Measurements from ENCODE around the gene ORC4.

Gene ORC4

GRCh38 chr2:147904051-147904450 is 116.5 kb downstream of the ORC4 start:
- H3K27me3 ChIP-seq (ENCODE audit: control insufficient read depth, insufficient read depth, low read length), result no peaks in the 10 kb centered on the region
- peaks cover 8% of the 10 kb centered on the region; the same call in 1 of the 2 replicates for H3K36me3 ChIP-seq (ENCODE audit: control insufficient read depth, insufficient read depth, low read length)
- no peaks in the 10 kb centered on the region for H3K9me3 ChIP-seq (ENCODE audit: control insufficient read depth, insufficient read depth, low read length)
- no peak overlapping the region for H3K27ac ChIP-seq (ENCODE audit: low read depth, low read length)
- no peak overlapping the region for H3K9ac ChIP-seq (ENCODE audit: low read depth, low read length)
- no peak overlapping the region for H3K4me3 ChIP-seq (ENCODE audit: low read depth, low read length)
- H3K4me1 ChIP-seq (ENCODE audit: control insufficient read depth, insufficient read depth, low read length), result no peaks in the 10 kb centered on the region

GRCh38 chr2:147888680-147889079 is 131.9 kb downstream of the ORC4 start:
- H3K27me3 ChIP-seq (ENCODE audit: control insufficient read depth, insufficient read depth, low read length), result no peaks in the 10 kb centered on the region
- H3K4me1 ChIP-seq (ENCODE audit: control insufficient read depth, insufficient read depth, low read length), result peaks cover 12% of the 10 kb centered on the region
- no peaks in the 10 kb centered on the region for H3K36me3 ChIP-seq (ENCODE audit: control insufficient read depth, insufficient read depth, low read length)
- H3K27ac ChIP-seq (ENCODE audit: low read depth, low read length), result no peak overlapping the region
- H3K4me3 ChIP-seq (ENCODE audit: low read depth, low read length), result no peak overlapping the region
- no peaks in the 10 kb centered on the region for H3K9me3 ChIP-seq (ENCODE audit: control insufficient read depth, insufficient read depth, low read length)
- no peak overlapping the region for H3K9ac ChIP-seq (ENCODE audit: low read depth, low read length)

GRCh38 chr2:147886136-147886535 is 134.4 kb downstream of the ORC4 start:
- no peaks in the 10 kb centered on the region for H3K27me3 ChIP-seq (ENCODE audit: control insufficient read depth, insufficient read depth, low read length)
- H3K9ac ChIP-seq (ENCODE audit: low read depth, low read length), result no peak overlapping the region
- H3K36me3 ChIP-seq (ENCODE audit: control insufficient read depth, insufficient read depth, low read length), result no peaks in the 10 kb centered on the region
- H3K4me1 ChIP-seq (ENCODE audit: control insufficient read depth, insufficient read depth, low read length), result peaks cover 16% of the 10 kb centered on the region
- no peak overlapping the region for H3K27ac ChIP-seq (ENCODE audit: low read depth, low read length)
- H3K9me3 ChIP-seq (ENCODE audit: control insufficient read depth, insufficient read depth, low read length), result no peaks in the 10 kb centered on the region
- no peak overlapping the region for H3K4me3 ChIP-seq (ENCODE audit: low read depth, low read length)

- H3K4me1 ChIP-seq (ENCODE audit: control insufficient read depth, insufficient read depth, low read length), result peaks cover 16% of the 10 kb centered on the region
- no peak overlapping the region for H3K4me3 ChIP-seq (ENCODE audit: low read depth, low read length)
- no peak overlapping the region for H3K27ac ChIP-seq (ENCODE audit: low read depth, low read length)
- no peaks in the 10 kb centered on the region for H3K27me3 ChIP-seq (ENCODE audit: control insufficient read depth, insufficient read depth, low read length)
- no peak overlapping the region for H3K9ac ChIP-seq (ENCODE audit: low read depth, low read length)
- H3K36me3 ChIP-seq (ENCODE audit: control insufficient read depth, insufficient read depth, low read length), result no peaks in the 10 kb centered on the region
- no peaks in the 10 kb centered on the region for H3K9me3 ChIP-seq (ENCODE audit: control insufficient read depth, insufficient read depth, low read length)
Observed at GRCh38 chr2:147884830-147885229, 135.7 kb downstream of the ORC4 start.

GRCh38 chr2:147882631-147883030 is 137.9 kb downstream of the ORC4 start:
- H3K27ac ChIP-seq (ENCODE audit: low read depth, low read length), result no peak overlapping the region
- no peak overlapping the region for H3K4me3 ChIP-seq (ENCODE audit: low read depth, low read length)
- H3K4me1 ChIP-seq (ENCODE audit: control insufficient read depth, insufficient read depth, low read length), result peaks cover 27% of the 10 kb centered on the region
- H3K36me3 ChIP-seq (ENCODE audit: control insufficient read depth, insufficient read depth, low read length), result no peaks in the 10 kb centered on the region
- H3K9me3 ChIP-seq (ENCODE audit: control insufficient read depth, insufficient read depth, low read length), result no peaks in the 10 kb centered on the region
- no peaks in the 10 kb centered on the region for H3K27me3 ChIP-seq (ENCODE audit: control insufficient read depth, insufficient read depth, low read length)
- H3K9ac ChIP-seq (ENCODE audit: low read depth, low read length), result no peak overlapping the region

All from HUES48 (cell line).